Kidney capillary endothelial cell (primary cell): ENCODE data around the gene PFKM.

Experiments
- DNase-seq: peaks from one replicate; pipeline ENCODE4 v3.0.0-alpha.2; 2018; ENCODE audit warnings: low spot score

PFKM gene

GRCh38 chr12:48119078-48119833, at the start of gene PFKM:
Gene PFKM (plus strand): TSS chr12:48119364. CDS start chr12:48122775, 3,411 bp downstream.
- peak; percentile 78 for DNase-seq

GRCh38 chr12:48070033-48070432, 49.1 kb upstream of the PFKM start:
- no peak for DNase-seq

DNA sequence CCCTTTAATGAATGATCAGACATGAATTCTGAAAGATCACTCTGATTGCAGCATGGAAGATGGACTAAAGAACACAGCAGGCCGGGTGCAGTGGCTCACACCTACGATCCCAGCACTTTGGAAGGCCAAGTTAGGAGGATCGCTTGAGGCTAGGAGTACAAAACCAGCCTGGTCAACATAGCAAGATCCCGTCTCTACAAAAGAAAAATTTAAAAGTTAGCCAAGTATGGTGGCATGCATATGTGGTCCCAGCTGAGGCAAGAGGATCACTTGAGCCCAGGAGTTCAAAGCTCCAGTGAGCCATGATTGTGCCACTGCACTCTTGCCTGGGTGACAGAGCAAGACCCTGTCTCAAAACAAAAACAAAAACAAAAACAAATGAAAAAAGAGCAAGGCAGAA, 48.4 kb upstream of the PFKM start:
- DNase-seq = no peak

GRCh38 chr12:48071808-48072207, 47.4 kb upstream of the PFKM start:
- DNase-seq = no peak

- DNase-seq = no peak
Observed at GRCh38 chr12:48072266-48072665, 46.9 kb upstream of the PFKM start.

DNA sequence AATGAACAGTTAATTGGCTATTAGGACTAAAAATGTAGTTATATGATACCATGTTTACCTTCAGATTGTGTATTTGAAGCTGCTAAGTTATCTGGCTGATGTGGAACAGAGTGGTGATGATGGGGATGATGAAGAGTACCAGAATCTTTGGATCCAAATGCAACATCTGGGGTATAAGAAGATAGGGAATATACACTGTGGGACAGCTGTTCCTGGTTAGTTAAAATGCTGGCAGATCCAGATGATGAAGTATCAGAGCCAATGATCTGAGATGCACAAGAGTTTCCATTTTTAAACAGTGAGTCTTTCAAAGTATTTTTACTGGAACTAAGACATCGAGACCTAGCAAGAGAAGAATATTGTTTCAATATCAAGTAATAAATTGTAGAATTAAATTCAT, 44.9 kb upstream of the PFKM start:
- DNase-seq = no peak

GRCh38 chr12:48075832-48076231, 43.3 kb upstream of the PFKM start:
- no peak for DNase-seq

DNA sequence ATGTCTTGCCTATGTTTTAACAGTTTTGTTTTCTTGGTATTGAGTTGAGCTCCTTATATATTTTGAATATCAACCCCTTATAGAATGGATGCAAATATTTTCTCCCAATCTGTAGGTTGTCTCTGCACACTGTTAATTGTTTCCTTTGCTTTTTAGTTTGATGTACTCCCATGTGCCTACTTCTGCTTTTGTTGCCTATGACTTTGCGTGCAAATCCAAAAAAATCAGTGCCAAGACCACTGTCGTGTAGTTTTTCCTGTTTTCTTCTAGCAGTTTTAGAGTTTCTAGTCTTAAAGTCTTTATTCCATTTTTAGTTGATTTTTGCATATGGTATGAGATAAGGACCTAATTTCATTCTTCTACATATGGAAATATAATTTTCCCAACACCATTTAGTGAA, 42.1 kb upstream of the PFKM start:
- no peak for DNase-seq

GRCh38 chr12:48078901-48079300, 40.3 kb upstream of the PFKM start:
- no peak for DNase-seq

GRCh38 chr12:48080285-48080684, 38.9 kb upstream of the PFKM start:
- DNase-seq = no peak

- no peak for DNase-seq
Observed at GRCh38 chr12:48080821-48081220, 38.3 kb upstream of the PFKM start.

GRCh38 chr12:48084066-48084465, 35.1 kb upstream of the PFKM start:
- peak; percentile 10 for DNase-seq

DNA sequence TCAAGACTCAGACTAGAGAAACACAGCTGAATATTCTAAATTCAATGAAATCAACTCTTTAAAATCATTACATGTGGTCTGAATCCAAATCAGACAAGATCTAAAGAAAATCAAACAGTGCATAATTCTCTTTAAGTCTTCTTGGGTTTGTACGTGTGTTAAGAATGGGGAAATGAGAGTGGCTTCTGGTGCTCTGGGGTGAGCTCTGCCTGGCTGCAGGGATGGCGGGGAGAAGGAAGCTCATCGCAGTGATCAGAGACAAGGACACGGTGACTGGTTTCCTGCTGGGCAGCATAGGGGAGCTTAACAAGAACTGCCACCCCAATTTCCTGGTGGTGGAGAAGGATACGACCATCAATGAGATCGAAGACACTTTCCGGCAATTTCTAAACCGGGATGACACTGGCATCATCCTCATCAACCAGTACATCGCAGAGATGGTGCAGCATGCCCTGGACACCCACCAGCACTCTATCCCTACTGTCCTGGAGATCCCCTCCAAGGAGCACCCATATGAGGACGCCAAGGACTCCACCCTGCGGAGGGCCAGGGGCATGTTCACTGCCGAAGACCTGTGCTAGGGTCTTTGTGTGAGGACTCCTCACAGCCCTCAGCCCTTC, 34.2 kb upstream of the PFKM start:
- no peak for DNase-seq

DNA sequence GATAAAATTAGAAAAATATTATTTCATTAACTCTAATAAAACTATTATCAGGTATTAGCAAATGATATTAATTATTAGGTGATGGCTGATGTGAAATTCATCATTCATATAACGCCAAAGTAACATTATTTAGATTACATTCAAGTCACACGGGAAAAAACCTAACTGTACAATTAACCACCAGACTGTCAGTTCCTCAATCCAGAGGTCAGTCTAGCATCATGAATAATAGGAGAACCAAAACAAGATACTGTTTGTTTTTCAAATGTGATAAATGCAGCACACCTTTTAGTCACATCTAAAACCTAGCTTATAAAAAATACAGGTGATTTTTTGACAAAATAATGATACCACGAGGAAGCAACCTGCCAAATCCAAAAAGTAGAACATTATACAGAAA, 32.8 kb upstream of the PFKM start:
- no peak for DNase-seq

GRCh38 chr12:48092611-48093010, 26.6 kb upstream of the PFKM start:
- DNase-seq = no peak

- DNase-seq = no peak
Observed at GRCh38 chr12:48104531-48104930, 14.6 kb upstream of the PFKM start.

DNA sequence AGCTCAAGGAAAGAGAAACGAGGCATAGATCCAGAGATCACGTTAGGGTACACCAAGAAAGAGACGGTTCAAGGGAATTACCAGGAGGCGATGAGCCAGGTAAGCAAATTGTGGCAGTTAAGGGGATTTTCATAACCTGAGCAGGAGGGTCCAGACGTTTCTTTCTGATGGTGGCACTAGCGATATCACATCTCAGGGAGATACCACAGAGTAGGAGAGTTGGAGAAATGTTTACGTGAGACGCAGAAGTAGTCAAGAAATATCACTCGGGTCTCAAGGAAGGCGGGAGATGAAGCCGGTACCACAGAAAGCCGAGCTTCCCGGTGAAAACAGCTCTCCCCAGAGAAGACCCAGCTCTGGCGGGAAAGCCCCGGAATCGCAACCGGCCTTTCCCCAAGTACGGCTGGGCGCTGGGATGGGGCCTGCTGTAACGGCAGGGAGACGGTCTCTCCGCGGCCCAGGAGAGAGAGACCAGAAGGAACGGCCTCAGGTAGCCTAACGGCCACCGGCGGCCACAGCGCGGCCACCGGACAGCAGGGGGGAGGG, 13.8 kb upstream of the PFKM start:
- DNase-seq = peak; percentile 30

DNA sequence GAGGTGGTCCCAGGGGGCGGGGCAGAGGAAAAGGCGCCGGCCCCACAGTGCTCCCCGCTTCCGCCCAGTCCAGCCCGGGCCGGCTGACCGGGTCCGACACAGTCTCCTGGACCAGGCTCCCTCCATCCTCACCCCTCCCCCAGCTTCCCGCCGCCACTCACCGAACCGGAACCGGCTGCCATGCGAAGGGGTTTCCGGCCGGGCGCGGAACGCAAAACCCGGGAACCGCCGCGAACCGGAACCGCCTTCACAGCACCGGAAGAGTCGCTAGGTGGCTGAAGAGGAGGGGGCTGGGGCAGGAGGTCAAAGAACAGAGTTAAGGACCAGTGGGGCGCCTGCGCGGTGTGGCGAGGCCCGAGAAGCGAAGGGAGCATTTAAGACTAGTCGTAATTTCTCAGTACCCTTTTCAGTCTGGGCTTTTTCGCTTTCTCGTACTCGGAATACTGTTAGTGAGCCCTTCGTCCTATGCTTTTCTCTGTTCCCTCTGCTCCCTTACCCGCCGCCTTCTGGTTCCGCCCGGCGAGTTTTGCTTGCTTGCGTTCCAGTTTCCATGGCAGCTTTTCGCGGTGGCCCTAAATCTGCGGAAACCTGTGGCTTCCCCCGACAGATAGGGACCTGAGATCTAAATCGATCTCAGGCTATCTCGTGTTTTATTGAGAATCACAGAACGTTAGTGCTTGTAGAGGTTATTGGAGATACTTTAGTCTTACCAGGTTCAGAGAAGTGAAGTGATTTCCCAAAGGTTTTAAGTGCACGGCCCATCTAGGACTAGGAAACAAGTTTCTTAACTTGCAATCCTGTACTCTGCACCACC, 13.1 kb upstream of the PFKM start, which contains the start of gene SENP1:
TSS of gene SENP1 (minus strand) at position 213 of the 814 bp plus-strand sequence. CDS start 4,607 bp downstream, outside the sequence.
- peak; percentile 80 for DNase-seq

- no peak for DNase-seq
Observed at GRCh38 chr12:48106681-48107613, 12.2 kb upstream of the PFKM start.

DNA sequence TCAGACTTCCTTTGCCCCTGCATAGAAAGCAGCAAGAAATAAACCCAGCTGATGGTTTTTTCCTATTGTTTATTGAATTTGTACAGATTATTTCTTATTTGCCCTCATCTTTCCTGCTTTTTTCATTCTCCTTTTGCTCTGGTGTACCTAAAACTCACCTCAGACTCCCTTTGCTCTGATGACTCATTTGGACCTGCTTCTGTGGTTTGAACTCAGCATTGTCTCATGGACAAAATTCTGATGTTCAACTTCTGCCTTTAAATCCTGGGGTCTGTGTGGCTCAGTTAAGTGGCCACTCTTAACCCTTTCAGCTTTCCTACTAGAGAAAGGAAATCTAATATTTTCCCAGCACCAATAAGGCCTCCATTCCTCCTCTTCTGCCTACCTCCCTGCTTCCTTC, 9.7 kb upstream of the PFKM start:
- DNase-seq = no peak

GRCh38 chr12:48110691-48111311, 8.4 kb upstream of the PFKM start:
- no peak for DNase-seq
